IPS DF 4.7 (cell line): ENCODE measurements around the gene SCFD2.

Experiments used
- DNase-seq: peaks from one replicate; pipeline ENCODE4 v3.0.0-alpha.2; 2013; ENCODE audit warnings: low spot score; ENCODE audit errors: extremely low read depth

SCFD2 gene

DNA sequence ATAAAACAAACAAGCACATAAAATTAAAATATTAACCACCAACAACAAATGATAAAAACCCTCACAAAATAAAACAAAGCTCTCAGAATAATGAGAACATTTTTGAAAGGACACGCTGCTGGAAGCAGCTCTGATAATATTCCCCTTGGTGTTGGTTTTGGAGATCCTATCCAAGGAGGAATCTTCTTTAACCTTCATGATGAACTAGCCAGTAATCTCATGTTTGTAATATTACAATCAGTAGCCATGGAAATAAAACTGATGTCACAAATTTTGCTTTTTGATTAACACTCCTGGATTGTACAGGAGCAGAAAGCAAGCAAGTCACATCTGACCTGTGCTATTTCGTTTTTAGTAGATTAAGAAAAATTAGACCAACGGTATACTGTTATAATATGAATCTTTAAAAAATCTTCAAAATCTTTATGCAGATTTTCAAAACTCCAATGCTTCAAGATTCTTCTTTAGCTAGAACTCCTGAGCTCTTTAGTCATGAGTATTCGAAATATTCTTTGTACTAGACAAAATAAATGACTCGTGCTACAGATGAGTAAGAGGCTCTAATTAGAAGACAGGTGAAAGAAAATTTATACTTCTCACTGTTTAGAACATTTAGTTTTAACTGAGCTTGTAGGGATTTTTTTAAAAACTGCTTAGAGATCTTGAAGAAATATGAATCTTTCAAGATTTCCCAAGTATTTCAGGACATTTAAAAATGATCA lies 349.6 kb downstream of the SCFD2 start:
- DNase-seq: no peak

DNA sequence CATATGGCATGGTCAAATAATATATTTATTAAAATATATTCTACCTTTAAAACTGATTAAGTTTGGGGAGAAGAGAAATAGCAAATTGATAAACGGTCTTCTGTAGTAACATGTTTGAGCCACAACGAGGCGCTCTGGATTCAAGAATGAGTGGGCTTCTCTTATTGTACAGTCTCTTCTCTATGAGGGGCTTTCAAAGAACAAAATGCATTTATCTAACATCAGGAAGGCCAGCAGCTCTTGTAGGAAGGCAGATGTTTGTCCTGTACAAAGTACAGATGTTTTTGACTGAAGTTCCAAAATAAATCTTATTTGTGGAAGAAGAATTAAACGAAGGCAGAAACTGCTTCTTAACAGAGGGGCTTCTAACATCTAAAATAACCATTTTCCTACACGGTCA lies 350.2 kb downstream of the SCFD2 start:
- peak; percentile 16 for DNase-seq

DNA sequence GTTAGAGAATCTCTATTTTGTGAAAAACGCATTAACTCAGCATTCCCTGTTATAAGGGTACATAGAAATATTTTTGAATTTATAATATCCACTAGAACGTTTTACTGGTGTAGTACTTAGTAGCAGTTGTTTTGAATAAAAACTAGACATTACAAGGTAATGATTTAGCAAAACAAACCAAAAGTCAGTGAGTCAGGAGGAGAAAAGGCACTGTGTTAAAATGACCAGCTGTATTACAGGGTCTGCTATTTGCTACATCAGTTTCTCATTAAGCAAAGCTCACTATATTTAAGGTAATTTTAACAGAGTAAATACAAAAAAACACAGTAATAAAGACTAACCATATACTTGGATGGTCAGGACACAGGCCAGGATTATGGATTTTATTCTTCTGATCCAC lies 351.0 kb downstream of the SCFD2 start:
- no peak for DNase-seq

DNA sequence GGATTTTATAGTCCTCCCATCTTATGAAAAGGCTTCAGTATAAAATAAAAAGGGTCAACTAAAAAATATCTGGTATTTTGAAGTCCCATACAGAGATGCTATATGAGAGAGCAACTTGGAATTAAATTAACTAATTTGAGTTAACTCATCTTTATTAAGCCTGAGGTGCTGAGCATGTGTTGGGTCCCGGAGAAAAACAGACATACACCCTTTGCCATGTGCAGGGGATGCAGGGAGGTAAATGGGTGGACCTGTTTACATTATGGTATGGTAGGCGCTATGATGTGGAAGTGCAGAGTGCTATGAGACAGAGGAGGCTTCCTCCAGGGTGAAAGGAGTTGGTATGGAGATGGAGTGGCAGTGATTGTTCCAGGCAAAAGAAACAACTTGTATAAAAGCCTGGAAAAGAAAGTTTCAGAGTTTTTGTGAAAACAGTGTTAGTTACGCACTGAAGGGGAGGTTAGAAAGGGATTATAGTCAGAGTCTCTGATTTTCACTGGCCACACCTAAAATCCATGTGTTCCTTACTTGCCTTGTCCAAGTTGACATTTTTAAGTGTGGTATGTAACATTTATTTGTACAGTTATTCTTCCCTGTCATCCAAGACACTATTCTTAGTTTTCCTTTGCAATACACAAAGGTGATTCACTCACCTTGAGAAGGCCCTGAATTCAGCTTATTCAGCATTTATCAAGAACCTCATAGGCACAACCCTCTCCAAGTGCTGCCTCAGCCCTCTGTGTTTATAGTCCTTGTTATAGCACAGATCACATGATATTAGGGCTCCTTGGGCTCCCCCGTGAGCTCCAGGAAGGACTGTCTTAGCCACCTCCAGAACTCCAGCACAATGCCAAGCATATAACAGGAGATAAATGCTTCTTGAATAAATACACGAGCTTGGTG lies 351.7 kb downstream of the SCFD2 start:
- no peak for DNase-seq

DNA sequence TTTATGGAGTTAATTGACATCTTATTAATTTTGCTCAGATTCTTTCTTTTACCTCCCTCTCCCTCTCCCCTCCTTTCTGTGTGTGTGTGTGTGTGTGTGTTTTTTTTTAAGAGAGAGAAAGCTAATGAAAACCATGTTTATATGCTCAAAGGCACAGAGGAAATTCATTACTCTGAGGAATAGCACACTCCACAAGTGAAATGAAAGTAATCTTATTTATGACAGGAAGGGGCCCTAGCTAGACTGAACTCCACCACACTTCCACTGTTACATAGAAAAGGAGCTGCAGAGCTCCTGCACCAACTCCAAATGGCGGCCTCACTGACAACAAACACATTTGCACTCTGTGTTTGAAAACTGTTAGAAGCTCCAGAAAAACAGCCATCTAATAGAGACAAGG lies 353.1 kb downstream of the SCFD2 start:
- DNase-seq: no peak

DNA sequence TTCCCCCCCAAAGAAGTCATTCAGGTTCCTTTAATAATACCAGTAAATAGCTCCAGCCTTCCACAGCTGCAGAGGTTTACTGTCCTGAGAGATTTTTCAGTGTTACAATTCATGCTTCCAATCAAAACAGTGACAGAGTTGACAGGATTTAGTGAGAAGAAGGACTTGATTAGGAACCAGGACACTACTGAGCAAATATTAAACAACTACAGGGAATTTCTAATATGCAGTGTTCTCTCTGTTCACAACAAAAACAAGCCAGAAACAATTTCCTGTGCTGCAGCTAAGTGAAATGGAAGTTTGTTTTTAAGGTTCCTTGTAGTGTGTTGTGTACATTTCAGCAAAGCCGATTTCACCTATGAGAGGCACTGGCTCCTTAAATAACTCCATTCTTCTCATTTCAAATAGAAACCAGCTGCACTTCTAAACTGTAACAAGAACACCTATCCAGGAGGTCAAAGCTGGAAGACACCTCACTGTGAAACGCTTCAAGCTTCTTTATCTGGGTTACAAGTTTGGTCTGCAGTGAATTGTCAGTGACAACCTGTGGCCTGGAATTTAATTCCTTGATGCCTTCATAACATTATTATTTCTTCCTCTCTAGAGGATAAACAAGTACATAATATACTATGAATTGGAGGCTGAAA lies 354.5 kb downstream of the SCFD2 start:
- no peak for DNase-seq

DNA sequence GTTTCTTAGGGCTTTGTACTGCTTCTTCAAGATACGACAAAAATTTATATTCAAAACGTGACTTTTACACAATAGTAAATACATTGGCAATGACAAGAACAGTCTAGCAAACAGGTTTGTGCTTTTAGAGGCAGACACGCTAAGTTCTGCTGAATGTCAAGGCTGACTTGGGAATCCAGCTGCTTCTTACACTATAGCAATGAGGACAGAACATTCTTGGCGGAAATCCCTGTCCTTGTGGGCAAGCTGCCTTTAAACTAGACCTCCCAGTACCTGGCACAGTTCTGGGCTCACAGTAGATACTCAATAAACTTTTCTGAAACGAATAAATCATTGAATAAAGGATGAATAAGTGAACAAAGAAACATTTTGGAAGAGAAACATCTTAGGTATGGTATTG lies 355.5 kb downstream of the SCFD2 start:
- no peak for DNase-seq

DNA sequence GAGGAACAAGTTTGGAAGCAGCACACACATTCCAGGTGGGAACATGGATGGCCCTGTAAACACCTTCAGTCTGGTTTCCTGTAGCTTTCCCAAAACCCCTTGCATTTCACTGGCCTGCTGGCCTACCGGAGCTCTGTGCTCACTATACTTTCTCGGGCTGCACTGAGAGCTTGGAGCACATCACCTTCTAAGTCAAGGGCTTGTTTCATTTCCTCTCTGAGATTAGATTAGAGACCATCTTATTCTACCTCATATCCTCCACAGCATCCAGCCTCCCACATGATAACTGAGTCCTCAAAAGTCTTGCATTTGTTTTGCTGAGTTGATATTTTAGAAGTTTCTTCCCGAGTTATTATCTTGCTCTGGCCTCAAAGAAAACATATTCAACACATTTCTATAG lies 356.0 kb downstream of the SCFD2 start:
- DNase-seq: no peak

DNA sequence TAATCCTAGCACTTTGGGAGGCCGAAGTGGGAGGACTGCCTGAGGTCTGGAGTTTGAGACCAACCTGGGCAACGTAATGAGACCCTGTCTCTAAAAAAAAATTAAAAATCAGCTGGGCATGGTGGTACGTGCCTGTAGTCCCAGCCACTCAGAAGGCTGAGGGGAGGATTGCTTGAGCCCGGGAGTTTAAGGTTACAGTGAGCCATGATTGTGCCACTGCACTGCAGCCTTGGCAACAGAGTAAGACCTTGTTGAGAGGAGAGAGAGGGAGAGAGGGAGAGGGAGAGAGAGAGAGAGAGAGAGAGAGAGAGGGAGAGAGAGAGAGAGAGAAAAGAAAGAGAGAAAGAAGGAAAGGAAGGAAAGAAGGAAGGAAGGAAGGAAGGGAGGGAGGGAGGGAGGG lies 358.8 kb downstream of the SCFD2 start:
- no peak for DNase-seq

DNA sequence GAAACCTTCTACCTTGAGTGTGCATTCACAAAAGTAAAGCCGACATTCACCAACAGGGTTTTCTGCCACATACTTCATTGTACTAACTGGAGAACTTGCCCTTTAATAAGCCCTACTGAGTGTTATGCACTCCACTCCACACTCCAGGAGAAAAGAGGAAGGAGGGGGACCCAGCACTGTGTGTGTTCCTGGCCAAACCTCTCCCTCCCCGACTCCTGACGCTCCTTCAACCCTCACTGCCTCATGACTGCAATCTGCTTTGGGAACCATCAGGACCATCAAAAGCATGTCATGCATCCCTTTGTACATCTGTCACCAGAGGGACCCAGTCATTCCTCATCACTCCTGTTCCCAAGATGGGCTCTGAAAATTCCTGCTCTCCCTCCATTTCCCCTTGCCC lies 360.1 kb downstream of the SCFD2 start:
- no peak for DNase-seq

DNA sequence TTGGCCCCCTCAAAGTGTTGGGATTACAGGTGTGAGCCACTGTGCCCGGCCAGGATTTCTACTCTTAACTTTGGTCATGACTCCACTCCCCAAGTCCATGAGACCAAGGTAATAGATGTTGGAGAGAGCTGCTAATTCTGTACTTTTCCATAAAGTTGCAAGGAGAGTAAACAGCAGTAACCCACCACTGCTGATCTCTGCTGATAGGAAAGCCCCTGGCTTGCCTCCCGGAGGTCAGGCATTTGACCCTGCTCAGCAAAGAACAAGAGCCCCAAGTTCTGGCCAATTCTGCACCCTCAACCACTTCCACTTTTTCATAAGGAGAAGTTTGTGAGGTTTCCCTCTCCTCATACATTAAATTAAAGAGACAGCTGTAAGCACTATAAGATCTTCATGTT lies 360.7 kb downstream of the SCFD2 start:
- no peak for DNase-seq

DNA sequence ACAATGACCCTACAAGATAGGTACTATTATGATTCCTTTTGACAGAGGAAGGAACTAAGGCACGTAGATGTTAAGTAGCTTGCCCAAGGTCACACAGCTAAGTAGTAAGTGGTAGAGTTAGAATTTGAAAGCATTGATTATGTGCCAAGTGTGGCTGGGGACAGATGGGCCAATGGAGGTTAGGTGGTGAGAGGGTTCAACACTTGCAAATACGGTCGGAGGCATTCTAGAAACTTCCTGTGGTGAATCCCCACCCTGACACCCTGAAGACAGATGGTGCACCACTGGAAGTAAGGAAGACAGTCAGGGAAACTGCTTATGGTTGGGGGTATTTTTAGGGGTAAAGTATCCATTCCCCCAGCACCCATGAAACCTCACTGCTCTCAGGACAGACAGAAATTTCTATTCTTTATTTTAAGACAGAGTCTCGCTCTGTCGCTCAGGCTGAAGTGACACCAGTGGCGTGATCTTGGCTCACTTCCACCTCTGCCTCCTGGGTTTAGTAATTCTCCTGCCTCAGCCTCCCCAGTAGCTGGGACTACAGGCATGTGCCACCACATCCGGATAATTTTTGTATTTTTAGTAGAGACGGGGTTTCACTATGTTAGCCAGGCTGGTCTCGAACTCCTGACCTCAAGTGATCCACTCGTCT lies 361.2 kb downstream of the SCFD2 start:
- no peak for DNase-seq

DNA sequence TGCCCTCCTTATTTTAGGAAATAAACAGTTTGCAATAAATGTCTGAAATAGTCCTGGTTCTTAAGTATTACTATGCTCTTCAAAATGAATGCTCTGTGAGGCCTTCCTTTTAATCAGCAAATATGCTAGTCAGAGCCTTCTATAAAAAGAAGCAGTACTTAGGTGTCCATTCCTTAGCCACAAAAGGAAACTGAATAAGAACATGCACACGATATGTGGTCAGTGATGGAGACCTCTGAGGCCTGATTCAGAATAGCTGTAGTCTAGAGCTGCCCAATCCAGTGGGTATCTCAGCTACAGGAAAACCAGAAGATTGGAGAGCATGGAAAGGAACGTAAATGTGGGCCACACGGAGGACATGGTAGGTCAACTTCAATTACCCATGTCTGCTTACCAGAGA lies 361.9 kb downstream of the SCFD2 start:
- DNase-seq: no peak

DNA sequence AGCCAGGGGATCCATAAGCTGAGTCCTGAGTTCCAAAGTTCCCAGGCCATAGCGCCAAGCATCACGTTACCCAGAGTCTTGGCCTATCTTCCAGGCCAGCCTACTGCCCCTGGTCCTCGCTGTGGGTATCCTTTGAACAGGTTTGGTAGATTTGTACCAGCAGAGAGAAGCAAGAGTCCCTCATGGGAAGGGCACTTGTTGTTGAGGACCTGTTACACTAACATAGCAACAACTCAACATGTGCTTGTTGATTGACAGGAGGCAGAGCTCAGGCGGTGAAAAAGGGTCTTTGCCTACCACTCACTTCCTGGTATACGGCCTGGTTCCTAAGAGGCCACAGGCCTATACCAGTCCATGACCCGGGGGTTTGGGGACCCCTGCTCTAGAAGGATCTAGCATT lies 365.3 kb downstream of the SCFD2 start:
- no peak for DNase-seq

DNA sequence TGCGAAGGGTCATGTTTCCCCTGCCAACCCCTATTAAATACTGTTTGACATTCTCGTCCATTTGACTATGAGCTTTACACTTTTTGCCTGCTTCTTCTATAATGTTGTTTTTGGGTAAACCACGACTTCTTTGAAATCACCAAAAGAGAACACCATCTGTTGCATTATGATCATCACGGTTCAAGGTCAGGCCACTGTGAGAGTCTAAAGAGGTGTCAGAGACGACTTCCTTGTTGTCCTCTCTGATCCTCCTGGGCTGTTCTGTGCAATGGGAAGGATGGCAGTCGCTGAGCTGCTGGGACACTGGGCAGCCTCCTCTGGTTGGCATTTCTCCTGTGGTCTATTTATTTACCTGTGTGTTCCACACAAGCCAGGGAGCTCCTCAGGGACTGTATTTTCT lies 366.2 kb downstream of the SCFD2 start:
- no peak for DNase-seq

DNA sequence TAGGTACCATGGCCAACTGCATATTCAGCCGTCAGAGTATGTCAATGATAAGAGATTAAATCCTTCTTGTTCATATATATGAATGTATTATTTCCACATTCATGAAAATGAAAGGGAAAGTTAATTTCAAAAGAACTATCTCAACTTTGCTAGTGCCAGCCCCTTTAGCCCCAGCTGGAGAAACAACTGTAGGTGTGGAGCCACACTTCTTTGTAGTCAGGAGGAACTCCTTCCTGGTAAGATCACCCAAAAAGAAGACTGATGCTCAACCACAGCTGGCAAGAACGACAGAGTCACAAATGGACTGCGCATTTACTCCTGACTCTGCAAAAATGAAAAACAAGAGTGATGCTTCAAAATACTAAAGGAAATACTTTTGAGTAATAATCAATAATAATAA lies 367.4 kb downstream of the SCFD2 start:
- DNase-seq: no peak

DNA sequence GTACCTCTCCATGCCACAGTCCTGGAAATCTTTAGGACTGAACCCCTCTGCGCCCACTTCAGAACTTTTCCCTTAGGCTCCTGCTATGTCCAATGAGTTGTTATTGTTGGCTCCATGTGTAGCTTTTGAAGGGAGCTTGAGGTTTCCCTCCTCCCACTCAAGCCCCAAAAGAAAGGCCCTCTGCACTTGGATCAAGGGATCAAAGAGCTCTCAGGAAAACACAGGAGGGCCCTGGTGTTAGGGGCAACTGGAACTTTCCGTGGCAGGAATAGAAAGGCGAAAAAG lies 368.8 kb downstream of the SCFD2 start:
- DNase-seq: no peak

DNA sequence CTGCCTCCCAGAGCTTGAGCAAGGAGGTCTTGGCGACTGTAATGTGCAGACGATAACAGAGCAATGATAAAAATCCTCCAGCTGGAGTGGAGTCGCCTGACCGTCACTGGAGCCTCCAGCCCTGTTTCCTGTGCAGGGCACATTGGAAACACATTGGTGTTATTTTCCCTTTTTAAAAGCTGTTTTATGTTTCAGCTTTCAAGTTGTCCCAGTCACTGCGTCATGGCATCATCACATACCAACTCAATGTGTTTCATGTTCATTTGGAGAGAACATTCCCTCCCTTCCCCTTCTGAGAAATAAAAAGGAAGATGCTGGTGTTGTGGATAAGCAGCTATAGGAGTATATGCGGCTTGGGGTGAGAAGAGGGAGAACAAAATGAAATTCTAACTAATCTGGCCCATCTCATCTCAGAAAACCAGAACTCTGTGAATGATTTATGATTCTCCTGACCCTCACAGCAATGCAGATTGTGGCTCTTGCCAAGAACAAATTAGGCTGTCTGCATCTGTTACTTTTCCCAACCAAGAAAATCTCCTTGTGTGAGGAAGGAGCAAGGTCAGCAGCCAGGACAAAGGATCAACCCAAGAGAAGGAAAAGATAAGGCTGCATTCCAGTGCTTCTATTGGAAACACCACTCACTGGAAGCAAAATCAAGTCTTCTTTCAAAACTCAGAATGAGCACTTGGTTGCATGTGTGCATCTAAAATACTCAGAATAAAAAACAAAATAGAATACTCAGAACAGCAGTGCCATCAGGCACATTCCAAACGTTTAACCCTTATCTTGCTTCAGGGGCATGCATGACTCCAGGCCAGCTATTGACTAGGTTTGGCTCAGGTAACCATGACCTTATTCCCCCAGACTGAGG lies 369.4 kb downstream of the SCFD2 start:
- no peak for DNase-seq

DNA sequence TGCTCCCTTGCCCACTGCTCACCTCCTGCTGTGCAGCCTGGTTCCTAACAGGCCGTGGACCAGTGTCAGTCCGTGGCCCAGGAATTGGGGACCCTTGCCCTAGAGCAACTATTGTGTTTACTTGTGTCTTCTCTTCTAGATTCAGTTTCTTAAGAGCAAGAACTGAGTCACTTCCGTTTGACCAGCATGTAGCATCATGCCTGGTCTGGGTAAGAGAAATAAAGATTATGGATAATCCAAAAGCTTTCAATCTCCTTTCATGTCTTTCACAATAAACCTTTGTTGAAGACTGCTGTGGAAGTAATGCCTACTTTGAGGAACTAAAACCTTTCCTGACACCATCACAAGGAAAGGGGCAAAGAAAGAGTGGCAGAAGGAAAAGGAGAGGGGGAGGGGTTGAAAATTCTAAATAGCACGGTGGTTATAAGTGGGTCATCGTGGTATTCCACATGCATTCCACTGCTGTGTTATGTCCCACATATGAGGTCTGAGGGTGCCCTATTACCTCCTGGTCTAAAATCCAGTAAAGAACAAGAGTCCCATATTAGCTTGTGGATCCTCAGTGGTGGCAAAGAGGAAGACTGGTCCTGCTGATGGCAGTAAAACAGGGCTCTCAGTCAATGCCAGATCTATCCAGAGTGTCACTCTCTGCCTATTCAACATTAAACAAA lies 370.4 kb downstream of the SCFD2 start:
- no peak for DNase-seq

DNA sequence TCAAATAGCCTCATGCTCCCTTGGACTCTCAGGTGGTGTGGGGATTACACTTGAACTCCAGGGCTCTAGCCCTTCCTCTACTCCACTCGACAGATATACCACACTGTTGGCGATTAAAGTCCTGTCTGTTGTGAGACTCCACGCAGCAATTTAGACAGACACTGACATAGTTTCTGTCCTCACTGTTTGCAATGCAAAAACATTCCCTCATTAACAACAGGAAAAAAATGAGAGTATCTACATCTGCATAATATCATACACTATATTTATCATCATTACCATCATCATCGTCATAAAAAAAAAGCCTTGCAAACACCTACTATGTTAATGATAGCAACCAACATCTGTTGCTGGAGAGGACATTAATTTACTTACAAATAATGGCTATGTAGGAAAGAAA lies 371.3 kb downstream of the SCFD2 start:
- no peak for DNase-seq

DNA sequence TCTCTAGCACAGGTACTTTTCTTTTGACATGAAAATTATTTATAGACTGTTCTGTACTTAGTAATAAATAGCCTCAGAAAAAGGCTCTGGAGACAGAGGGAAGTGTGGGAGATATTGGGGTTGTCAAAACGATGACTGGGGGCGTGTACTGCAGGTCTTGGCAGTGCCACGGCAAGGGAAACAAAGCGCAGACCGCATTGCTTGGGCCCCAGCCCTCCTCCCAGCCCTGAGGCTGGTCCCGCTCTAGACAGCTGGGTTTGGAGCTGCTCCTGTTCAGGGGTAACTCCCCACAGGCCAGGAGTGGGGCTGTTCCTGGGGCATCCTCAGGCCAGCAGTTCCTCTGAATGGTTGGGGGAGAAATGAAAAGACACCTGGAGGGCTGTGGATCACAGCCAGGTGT lies 372.1 kb downstream of the SCFD2 start:
- DNase-seq: no peak
